ENCODE measurements around the gene SDK2.

SDK2 gene

GRCh38 chr17:73605444-73605843, 38.8 kb downstream of the SDK2 start:
- TF ChIP-seq, protein P1, sequence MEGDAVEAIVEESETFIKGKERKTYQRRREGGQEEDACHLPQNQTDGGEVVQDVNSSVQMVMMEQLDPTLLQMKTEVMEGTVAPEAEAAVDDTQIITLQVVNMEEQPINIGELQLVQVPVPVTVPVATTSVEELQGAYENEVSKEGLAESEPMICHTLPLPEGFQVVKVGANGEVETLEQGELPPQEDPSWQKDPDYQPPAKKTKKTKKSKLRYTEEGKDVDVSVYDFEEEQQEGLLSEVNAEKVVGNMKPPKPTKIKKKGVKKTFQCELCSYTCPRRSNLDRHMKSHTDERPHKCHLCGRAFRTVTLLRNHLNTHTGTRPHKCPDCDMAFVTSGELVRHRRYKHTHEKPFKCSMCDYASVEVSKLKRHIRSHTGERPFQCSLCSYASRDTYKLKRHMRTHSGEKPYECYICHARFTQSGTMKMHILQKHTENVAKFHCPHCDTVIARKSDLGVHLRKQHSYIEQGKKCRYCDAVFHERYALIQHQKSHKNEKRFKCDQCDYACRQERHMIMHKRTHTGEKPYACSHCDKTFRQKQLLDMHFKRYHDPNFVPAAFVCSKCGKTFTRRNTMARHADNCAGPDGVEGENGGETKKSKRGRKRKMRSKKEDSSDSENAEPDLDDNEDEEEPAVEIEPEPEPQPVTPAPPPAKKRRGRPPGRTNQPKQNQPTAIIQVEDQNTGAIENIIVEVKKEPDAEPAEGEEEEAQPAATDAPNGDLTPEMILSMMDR (IDR thresholded peaks at IDR 0.05; ENCODE audit: borderline replicate concordance, insufficient read depth, low read depth, low read length) = no peak
- no peak overlapping the region for H3K4me3 ChIP-seq (ENCODE audit: low read depth, low read length)

DNA sequence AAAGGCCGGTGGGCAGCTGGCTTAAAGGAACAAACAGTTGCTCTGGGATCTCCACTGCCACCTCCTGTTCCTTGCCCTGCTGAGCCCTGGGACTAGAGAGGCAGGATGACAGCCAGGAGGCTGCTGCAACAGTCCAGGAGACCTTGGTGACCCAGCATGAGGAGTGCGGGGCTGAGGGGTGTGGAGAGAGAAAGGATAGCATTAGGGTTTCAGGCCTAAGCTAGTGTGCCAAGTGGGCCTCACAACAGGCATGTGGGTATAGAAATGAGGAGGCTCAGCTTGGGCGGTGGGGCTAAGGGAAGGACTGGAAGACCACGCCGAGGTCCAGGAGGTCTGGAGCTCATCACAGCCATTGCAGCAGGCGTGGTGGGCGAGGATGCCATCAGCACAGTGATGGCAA, 39.8 kb downstream of the SDK2 start:
- TF ChIP-seq, protein P1 (IDR thresholded peaks at IDR 0.05; ENCODE audit: borderline replicate concordance, insufficient read depth, low read depth, low read length) = no peak
- H3K4me3 ChIP-seq (ENCODE audit: low read depth, low read length) = no peak overlapping the region

- TF ChIP-seq, protein P1 (IDR thresholded peaks at IDR 0.05; ENCODE audit: borderline replicate concordance, insufficient read depth, low read depth, low read length) = no peak
- H3K4me3 ChIP-seq (ENCODE audit: low read depth, low read length) = no peak overlapping the region
Observed at GRCh38 chr17:73603971-73604370, 40.3 kb downstream of the SDK2 start.

DNA sequence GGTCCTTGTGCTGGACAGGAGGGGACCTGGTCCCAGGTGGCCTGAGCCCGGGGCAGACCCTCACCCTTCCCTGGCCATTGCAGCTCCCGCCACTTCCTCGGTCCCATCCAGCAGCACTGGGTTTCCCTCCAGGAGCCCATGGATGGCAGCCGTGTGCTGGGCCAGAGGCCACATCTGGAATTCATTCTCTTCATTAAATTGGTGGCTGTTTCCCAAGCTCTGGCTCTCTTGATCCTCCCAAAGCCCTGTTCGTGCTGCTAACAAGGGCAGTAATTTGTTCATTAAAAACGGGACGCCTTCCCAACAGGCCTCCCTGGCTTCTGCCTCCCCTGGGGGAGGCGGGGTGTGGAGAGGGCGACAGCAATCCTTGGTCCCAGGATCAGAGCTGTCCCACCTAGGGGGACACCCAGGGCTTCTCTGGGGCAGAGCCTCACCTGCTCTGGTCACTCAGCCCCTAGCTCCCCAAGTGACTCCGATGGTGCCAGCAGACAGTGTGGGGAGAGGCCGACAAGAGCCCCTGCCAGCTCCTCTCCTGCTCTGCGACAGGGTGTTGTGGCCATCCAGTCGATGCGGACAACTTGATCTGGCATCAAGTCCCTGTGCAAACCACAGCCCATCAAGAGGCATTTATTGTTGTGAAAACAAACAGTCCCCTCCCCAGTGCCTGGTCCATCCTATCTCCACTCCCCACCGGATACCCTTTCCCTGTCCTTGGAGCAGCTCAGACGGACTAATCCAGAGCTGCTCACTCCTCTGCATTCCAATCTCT, 44.0 kb downstream of the SDK2 start:
- H3K4me3 ChIP-seq (ENCODE audit: low read depth, low read length) = no peak overlapping the region
- TF ChIP-seq, protein P1 (IDR thresholded peaks at IDR 0.05; ENCODE audit: borderline replicate concordance, insufficient read depth, low read depth, low read length) = no peak

DNA sequence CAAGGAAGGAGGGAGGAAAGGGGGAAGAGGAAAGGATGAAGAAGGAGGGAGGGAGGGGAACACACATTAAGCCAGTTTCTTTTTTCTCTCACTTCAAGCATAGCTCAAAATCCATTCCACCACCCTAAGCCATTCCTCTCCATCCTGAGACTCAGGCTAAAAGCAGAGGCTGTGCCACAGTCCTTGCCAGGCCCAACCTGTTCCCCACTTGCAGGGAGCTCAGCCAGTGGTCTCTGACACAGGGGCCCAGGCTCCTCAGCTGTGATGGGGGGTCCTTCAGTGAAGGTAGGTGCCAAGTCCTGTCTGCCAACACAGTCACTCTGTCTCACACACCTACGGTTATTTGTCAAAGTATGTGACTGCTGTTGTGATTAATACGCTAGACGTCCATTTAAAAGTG, 44.6 kb downstream of the SDK2 start:
- TF ChIP-seq, protein P1 (IDR thresholded peaks at IDR 0.05; ENCODE audit: borderline replicate concordance, insufficient read depth, low read depth, low read length) = no peak
- H3K4me3 ChIP-seq (ENCODE audit: low read depth, low read length) = no peak overlapping the region

- TF ChIP-seq, protein P1 (IDR thresholded peaks at IDR 0.05; ENCODE audit: borderline replicate concordance, insufficient read depth, low read depth, low read length) = no peak
Observed at GRCh38 chr17:73598212-73598611, 46.0 kb downstream of the SDK2 start.

GRCh38 chr17:73595931-73596330, 48.3 kb downstream of the SDK2 start:
- no peak overlapping the region for H3K4me3 ChIP-seq (ENCODE audit: low read depth, low read length)
- TF ChIP-seq, protein P1 (IDR thresholded peaks at IDR 0.05; ENCODE audit: borderline replicate concordance, insufficient read depth, low read depth, low read length) = no peak

More at GRCh38 chr17:73598212-73598611, 46.0 kb downstream of the SDK2 start:
- H3K4me3 ChIP-seq (ENCODE audit: low read depth, low read length) = no peak overlapping the region

Data from GM12875 (cell line).